CD4-positive, alpha-beta T cell (primary cell): ENCODE data around the gene ST6GALNAC2. TPM values are rescaled to one million over a fixed set of nuclear protein-coding genes. Genes with fewer than 3 reads are reported as not detected.

Experiments used
- ATAC-seq: fragments of 200-7000 bp; cut with Tn5 transposase; one replicate; pipeline ENCODE4 v1.10.0; 2022; ENCODE audit warnings: mild to moderate bottlenecking; ENCODE audit not compliant: poor library complexity
- CTCF ChIA-PET: fragments of 350-600 bp; sonication (Branson Sonifier 250); formaldehyde crosslinking; loops from one replicate; lab custom pipeline; 2021; ENCODE audit warnings: antibody characterized with exemption, inconsistent platforms; lab: Charles Lee
- POLR2A ChIA-PET: fragments of 350-600 bp; sonication (Branson Sonifier 250); formaldehyde crosslinking; loops from one replicate; lab custom pipeline; 2021; ENCODE audit warnings: antibody characterized with exemption, inconsistent platforms; lab: Charles Lee
- DNase-seq, 14 experiments: peaks; one replicate each; pipeline ENCODE4 v3.0.0-alpha.2; 2013 to 2020; ENCODE audit warnings: mixed read lengths in 2 of 14
- H3K27ac ChIP-seq, 2 donors: one replicate each; pipeline versions ENCODE4 v1.5.1 to v1.7.0; 2013; ENCODE audit warnings: low read length in 2 of 2, low read depth in 1 of 2, mild to moderate bottlenecking in 1 of 2
- H3K27me3 ChIP-seq, 2 experiments: 1 replicate in 1 of 2; 2 replicates in 1 of 2; pipeline versions ENCODE4 v1.6.1 to v1.7.0; 2013; ENCODE audit warnings: low read length in 2 of 2, control low read depth in 1 of 2, mild to moderate bottlenecking in 1 of 2, moderate library complexity in 1 of 2; ENCODE audit not compliant: insufficient read depth in 2 of 2, control insufficient read depth in 1 of 2
- H3K36me3 ChIP-seq: one replicate; pipeline ENCODE4 v1.6.1; 2013; ENCODE audit warnings: low read length, control low read depth; ENCODE audit not compliant: insufficient read depth
- H3K4me1 ChIP-seq: one replicate; pipeline ENCODE4 v1.6.1; 2013; ENCODE audit warnings: low read length, control low read depth; ENCODE audit not compliant: insufficient read depth
- H3K4me3 ChIP-seq: one replicate; pipeline ENCODE4 v1.5.1; 2013; ENCODE audit warnings: mild to moderate bottlenecking, low read length, moderate library complexity
- H3K9me3 ChIP-seq, 2 experiments: 1 replicate in 1 of 2; 2 replicates in 1 of 2; pipeline versions ENCODE4 v1.6.1 to v1.7.0; 2013; ENCODE audit warnings: low read length in 2 of 2, mild to moderate bottlenecking in 2 of 2, control low read depth in 1 of 2, moderate library complexity in 1 of 2; ENCODE audit not compliant: control insufficient read depth in 1 of 2, insufficient read depth in 1 of 2
- H3K27ac Mint-ChIP-seq: one replicate; pipeline ENCODE4 v1.8.0; 2020; ENCODE audit warnings: mixed read lengths
- H3K27me3 Mint-ChIP-seq: one replicate; pipeline ENCODE4 v1.8.0; 2021; ENCODE audit warnings: mixed read lengths
- H3K36me3 Mint-ChIP-seq: one replicate; pipeline ENCODE4 v1.8.0; 2021; ENCODE audit warnings: low read depth, mixed read lengths
- H3K4me1 Mint-ChIP-seq: one replicate; pipeline ENCODE4 v1.8.0; 2021; ENCODE audit warnings: low read depth, mixed read lengths
- H3K4me3 Mint-ChIP-seq: one replicate; pipeline ENCODE4 v1.8.0; 2020; ENCODE audit warnings: mild to moderate bottlenecking, mixed read lengths
- H3K9me3 Mint-ChIP-seq: one replicate; pipeline ENCODE4 v1.8.0; 2020; ENCODE audit warnings: mixed read lengths
- CTCF ChIP-seq: fragments of 200-600 bp; IDR thresholded peaks from one replicate; pipeline ENCODE4 v1.8.0; 2022; ENCODE audit warnings: antibody characterized with exemption, mild to moderate bottlenecking
- intact Hi-C, 2 experiments: fragments of 100-400 bp; cut with DNase I in 1 of 2; cut with micrococcal nuclease in 1 of 2; formaldehyde crosslinking; loops; one replicate each; pipeline versions ENCODE4 v1.15.1 to v1.9.0; 2023 to 2025; cut with DNase I, micrococcal nuclease
- total RNA-seq, 174 experiments: library from RNA in 2 of 174; stranded (reverse) in 2 of 174; gene quantifications; one replicate each; pipeline ENCODE4 v1.2.3 and lab custom pipeline; 2021 to 2026

The ST6GALNAC2 gene
- total RNA-seq, 2 experiments from 2014 or later: 0.49 to 1.2 TPM

DNA sequence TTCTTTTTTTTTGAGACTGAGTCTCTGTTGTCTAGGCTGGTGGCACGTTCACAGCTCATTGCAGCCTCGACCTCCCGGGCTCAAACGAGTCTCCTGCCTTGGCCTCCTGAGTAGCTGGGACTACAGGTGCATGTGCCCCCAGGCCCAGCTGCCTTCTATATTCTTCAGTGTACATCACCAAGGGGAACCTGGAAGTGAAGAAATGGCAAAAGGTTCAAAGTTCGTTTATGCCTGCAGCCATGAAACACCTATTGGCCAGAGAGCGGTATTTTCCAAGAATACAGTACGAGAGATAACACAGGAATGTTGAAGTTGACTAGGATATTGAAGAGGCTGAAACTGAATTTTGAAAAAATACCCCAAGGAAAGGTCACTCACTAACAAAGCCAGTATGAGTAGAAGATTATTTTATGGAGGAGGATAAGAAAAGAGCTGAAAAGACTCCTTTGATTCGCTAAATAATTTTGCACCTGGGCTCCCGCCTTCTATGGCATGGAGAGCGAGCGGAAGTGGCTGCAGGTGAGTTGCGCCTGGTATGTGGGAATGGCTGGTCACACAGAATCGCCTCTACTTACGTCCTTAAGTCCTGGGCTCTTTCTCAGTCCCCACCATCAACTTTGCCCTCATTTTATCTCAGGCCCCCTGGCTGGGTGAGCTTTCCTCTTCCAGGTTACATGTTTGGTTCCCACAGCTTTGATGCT, 48.1 kb upstream of the ST6GALNAC2 start:
- intact Hi-C loops: no loop called here
- ChIA-PET POLR2A (no interaction called here), CTCF (interaction anchor here (0.6 kb wide), 1 partner anchor 12 kb away, joined by 3 read pairs; no protein-coding TSS in a partner anchor)
- ATAC-seq: no peak
- Mint-ChIP-seq H3K4me1 (no peaks in the 10 kb centered on the region), H3K27me3 (no peaks in the 10 kb centered on the region), H3K9me3 (no peaks in the 10 kb centered on the region), H3K36me3 (no peaks in the 10 kb centered on the region), H3K4me3 (no peak overlapping the region), H3K27ac (no peak overlapping the region)
- no peak overlapping the region for H3K27ac ChIP-seq
- no peaks in the 10 kb centered on the region for H3K4me1 ChIP-seq
- H3K27me3 ChIP-seq: no peaks in the 10 kb centered on the region
- H3K9me3 ChIP-seq: no peaks in the 10 kb centered on the region
- DNase-seq: no peak
- TF ChIP-seq CTCF: no peak
- peaks cover 5% of the 10 kb centered on the region for H3K36me3 ChIP-seq
- no peak overlapping the region for H3K4me3 ChIP-seq

DNA sequence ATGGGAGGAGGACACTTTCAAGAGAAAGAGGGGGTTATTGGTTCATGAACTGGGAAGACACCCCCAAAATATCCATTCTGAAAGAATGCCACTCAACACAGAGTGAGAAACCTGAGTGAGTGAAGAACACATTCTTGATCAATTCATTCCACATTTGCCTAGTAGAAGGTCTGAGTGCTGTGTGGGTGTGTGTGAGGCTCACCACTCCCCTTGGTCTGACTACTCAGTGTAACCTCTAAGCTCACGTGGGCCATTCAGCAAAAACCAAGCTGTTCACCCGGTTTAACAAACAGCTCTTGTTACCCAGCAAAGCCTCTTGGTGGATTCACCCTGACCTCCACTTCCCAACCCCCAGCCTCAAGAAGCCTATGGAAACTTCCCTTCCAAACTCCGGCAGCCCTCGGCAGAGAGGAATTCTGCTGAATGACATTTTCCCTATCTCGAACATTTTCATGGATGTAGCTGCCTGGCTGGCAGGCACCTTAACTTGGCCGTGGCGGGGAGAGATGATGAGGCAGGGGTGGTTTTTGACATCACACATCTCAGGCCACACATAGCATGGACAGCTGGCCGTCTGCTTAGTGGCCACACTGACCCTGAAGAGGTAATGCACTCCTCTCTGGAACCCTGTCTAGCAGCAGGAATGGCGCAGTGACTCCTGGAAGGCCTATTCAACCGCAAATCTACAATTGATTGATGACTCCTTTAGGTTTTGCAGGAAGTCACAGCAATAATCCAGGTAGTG, 46.3 kb upstream of the ST6GALNAC2 start:
- POLR2A ChIA-PET: no interaction called here
- H3K4me3 Mint-ChIP-seq: no peak overlapping the region
- no peak for DNase-seq

DNA sequence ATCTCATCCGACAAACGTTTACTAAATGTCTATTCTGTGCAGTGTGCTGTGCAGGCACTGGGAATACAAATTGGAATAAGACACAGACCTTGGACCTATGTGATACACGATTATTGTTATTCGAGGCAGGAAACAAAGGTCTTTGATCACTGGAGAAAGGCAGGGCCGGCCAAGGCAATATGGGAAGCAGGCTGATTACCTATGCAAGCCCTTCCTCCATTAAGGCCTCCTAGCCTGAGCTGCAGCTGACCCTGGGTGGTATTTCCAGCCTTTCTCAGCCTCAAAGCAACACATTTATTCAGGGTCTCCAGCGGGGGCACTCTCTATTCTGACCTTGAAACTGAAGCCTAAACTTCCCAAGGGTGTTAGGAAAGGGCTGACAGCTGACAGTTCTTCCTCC, 44.5 kb upstream of the ST6GALNAC2 start:
- TF ChIP-seq CTCF: no peak
- no peaks in the 10 kb centered on the region for H3K27me3 ChIP-seq
- ChIA-PET POLR2A (no interaction called here), CTCF (interaction anchor here (0.6 kb wide), 1 partner anchor 701 kb away, joined by 3 read pairs; no protein-coding TSS in a partner anchor)
- ATAC-seq (no peak), DNase-seq (no peak)
- Mint-ChIP-seq H3K27me3 (no peaks in the 10 kb centered on the region), H3K9me3 (no peaks in the 10 kb centered on the region), H3K4me3 (no peak overlapping the region), H3K27ac (no peak overlapping the region), H3K4me1 (no peaks in the 10 kb centered on the region), H3K36me3 (no peaks in the 10 kb centered on the region)
- H3K4me3 ChIP-seq: no peak overlapping the region
- H3K4me1 ChIP-seq: no peaks in the 10 kb centered on the region
- H3K36me3 ChIP-seq: peaks cover 8% of the 10 kb centered on the region
- intact Hi-C loops: no loop called here
- no peaks in the 10 kb centered on the region for H3K9me3 ChIP-seq
- H3K27ac ChIP-seq: no peak overlapping the region

More for the DNA sequence above, 46.3 kb upstream of the ST6GALNAC2 start:
- ATAC-seq: no peak
- no peak overlapping the region for H3K27ac ChIP-seq
- intact Hi-C loops: no loop called here
- H3K9me3 ChIP-seq: no peaks in the 10 kb centered on the region
- no peak for TF ChIP-seq CTCF
- H3K27ac Mint-ChIP-seq: no peak overlapping the region
- peaks cover 5% of the 10 kb centered on the region for H3K36me3 ChIP-seq
- H3K4me1 ChIP-seq: no peaks in the 10 kb centered on the region
- no peak overlapping the region for H3K4me3 ChIP-seq
- H3K36me3 Mint-ChIP-seq: no peaks in the 10 kb centered on the region
- CTCF ChIA-PET: no interaction called here
- no peaks in the 10 kb centered on the region for H3K27me3 Mint-ChIP-seq
- H3K27me3 ChIP-seq: no peaks in the 10 kb centered on the region
- H3K9me3 Mint-ChIP-seq: no peaks in the 10 kb centered on the region
- no peaks in the 10 kb centered on the region for H3K4me1 Mint-ChIP-seq
